ENCODE data around the gene RNF130.

Gene RNF130

GRCh38 chr5:179913461-179913860 is 158.1 kb downstream of the RNF130 start:
- DNase-seq = no peak

- peak in 3 of 4 experiments; percentile 16 to 53 (median 40) for DNase-seq
Observed at GRCh38 chr5:179912951-179913350, 158.6 kb downstream of the RNF130 start.

GRCh38 chr5:179912386-179912785 is 159.2 kb downstream of the RNF130 start:
- no peak for DNase-seq

GRCh38 chr5:179909224-179909623 is 162.3 kb downstream of the RNF130 start:
- no peak for DNase-seq

GRCh38 chr5:179908528-179908927 is 163.0 kb downstream of the RNF130 start:
- peak in 2 of 4 experiments; percentile 13 to 20 for DNase-seq

- peak; percentile 82 to 96 (median 90) for DNase-seq
Observed at GRCh38 chr5:179907556-179908324, 163.8 kb downstream of the RNF130 start, which contains the start of gene TBC1D9B. Gene TBC1D9B, minus strand, starts transcription at chr5:179907897. Its CDS starts 76 bp downstream, at chr5:179907821.

- peak in 3 of 4 experiments; percentile 27 to 54 (median 52) for DNase-seq
Observed at GRCh38 chr5:179906795-179907555, 164.6 kb downstream of the RNF130 start.

- DNase-seq = no peak
Observed at GRCh38 chr5:179906294-179906794, 165.2 kb downstream of the RNF130 start.

- DNase-seq = peak in 2 of 4 experiments; percentile 33 to 50
Observed at GRCh38 chr5:179905161-179905560, 166.4 kb downstream of the RNF130 start.

Data from suppressor macrophage (primary cell).